HepG2 (cell line): ENCODE measurements around the gene SPARC. TPM values are rescaled to one million over a fixed set of nuclear protein-coding genes. Genes with fewer than 3 reads are reported as not detected.

ENCODE experiments used
- ATAC-seq: fragments of 200-7000 bp; cut with Tn5 transposase; 3 replicates; pipeline ENCODE4 v1.9.1; 2020; ENCODE audit warnings: mild to moderate bottlenecking, moderate library complexity
- BruUV-seq: library from RNA; stranded (reverse); fragments of 400-500 nt; replicated peaks from 2 replicates; lab custom pipeline; 2021; lab: Mats Ljungman, UMichigan
- CTCF ChIA-PET: fragments of 300-600 bp; formaldehyde crosslinking; extraction: SDS; loops from one replicate; lab custom pipeline; 2021; ENCODE audit warnings: low total read pairs, inconsistent platforms, low intra/inter-chr PET ratio; lab: Yijun Ruan, JAX
- POLR2A ChIA-PET: fragments of 350-600 bp; sonication (Branson Sonifier 250); formaldehyde crosslinking; loops from one replicate; lab custom pipeline; 2020; ENCODE audit warnings: antibody characterized with exemption, inconsistent platforms; lab: Yijun Ruan, JAX
- DNase-seq: peaks from one replicate; pipeline ENCODE4 v3.0.0-alpha.2; 2015; ENCODE audit warnings: low spot score
- FAIRE-seq: peaks from 3 replicates; lab custom pipeline; 2011; peaks lifted over from hg19 to GRCh38; lab: Jason Lieb, UNC
- H2AFZ ChIP-seq: one replicate; pipeline ENCODE4 v1.6.1; 2011; ENCODE audit warnings: low read length, inconsistent platforms
- H3K27ac ChIP-seq: fragments of 300-600 bp; 3 replicates; pipeline ENCODE4 v1.8.0; 2011; ENCODE audit warnings: mixed run types, mild to moderate bottlenecking, mixed read lengths, low read length, inconsistent platforms; ENCODE audit not compliant: insufficient read depth; ENCODE audit errors: extremely low read length
- H3K27me3 ChIP-seq, 2 experiments: fragments of 200-600 bp in 1 of 2; 2 replicates in 1 of 2; 3 replicates in 1 of 2; pipeline versions ENCODE4 v1.6.0 to v1.8.0; 2011; ENCODE audit warnings: low read length in 2 of 2, mild to moderate bottlenecking in 2 of 2, moderate library complexity in 2 of 2, inconsistent platforms in 1 of 2; ENCODE audit not compliant: insufficient read depth in 2 of 2, control insufficient read depth in 1 of 2
- H3K36me3 ChIP-seq, 2 experiments: fragments of 200-600 bp in 1 of 2; replicated peaks in 1 of 2; 2 replicates in 1 of 2; 3 replicates in 1 of 2; pipeline versions ENCODE4 v1.5.1 to v1.8.0; 2011; ENCODE audit warnings: low read length in 2 of 2, inconsistent platforms in 1 of 2; ENCODE audit not compliant: insufficient read depth in 2 of 2, control insufficient read depth in 1 of 2
- H3K4me1 ChIP-seq: 2 replicates; pipeline ENCODE4 v1.5.1; 2012; ENCODE audit warnings: low read length, inconsistent platforms; ENCODE audit not compliant: insufficient read depth
- H3K4me2 ChIP-seq: 2 replicates; pipeline ENCODE4 v1.6.0; 2011; ENCODE audit warnings: low read depth, low read length, inconsistent platforms
- H3K4me3 ChIP-seq, 3 experiments: fragments of 200-600 bp in 1 of 3; sonication (generic), shearing (Covaris generic) in 1 of 3; replicated peaks in 1 of 3; 2 replicates each; pipeline ENCODE4 v1.5.1; 2011 to 2016; ENCODE audit warnings: low read length in 3 of 3, inconsistent platforms in 2 of 3, low read depth in 2 of 3, mild to moderate bottlenecking in 2 of 3, control low read depth in 1 of 3, mixed read lengths in 1 of 3; ENCODE audit not compliant: insufficient read depth in 1 of 3
- H3K79me2 ChIP-seq: one replicate; pipeline ENCODE4 v1.6.1; 2011; ENCODE audit warnings: low read length, inconsistent platforms; ENCODE audit not compliant: insufficient read depth
- H3K9ac ChIP-seq: 2 replicates; pipeline ENCODE4 v1.6.0; 2011; ENCODE audit warnings: mild to moderate bottlenecking, low read depth, low read length, inconsistent platforms; ENCODE audit not compliant: insufficient read depth
- H3K9me3 ChIP-seq: 2 replicates; pipeline ENCODE4 v1.5.1; 2012; ENCODE audit warnings: mild to moderate bottlenecking, low read length
- H4K20me1 ChIP-seq: 2 replicates; pipeline ENCODE4 v1.6.0; 2011; ENCODE audit warnings: inconsistent platforms, mild to moderate bottlenecking, low read length, moderate library complexity; ENCODE audit not compliant: insufficient read depth
- BCL3 ChIP-seq: sonication (generic); formaldehyde crosslinking; IDR thresholded peaks from 2 replicates; pipeline ENCODE4 v1.5.1; 2020; ENCODE audit warnings: mild to moderate bottlenecking, missing genetic modification reagents, moderate library complexity
- BORCS8-MEF2B ChIP-seq: sonication (generic); formaldehyde crosslinking; IDR thresholded peaks from 2 replicates; pipeline ENCODE4 v1.8.0; 2022; ENCODE audit warnings: mild to moderate bottlenecking, missing genetic modification reagents
- CBX1 ChIP-seq: IDR thresholded peaks from one replicate; pipeline ENCODE4 v1.6.1; 2016; ENCODE audit warnings: antibody characterized with exemption, low read depth
- DMTF1 ChIP-seq: sonication (generic); formaldehyde crosslinking; IDR thresholded peaks from 2 replicates; pipeline ENCODE4 v1.4.0; 2020; ENCODE audit warnings: mild to moderate bottlenecking, missing genetic modification reagents
- E2F1 ChIP-seq: sonication (generic); formaldehyde crosslinking; IDR thresholded peaks from 2 replicates; pipeline ENCODE4 v1.5.0; 2020; ENCODE audit warnings: missing genetic modification reagents
- KLF13 ChIP-seq: sonication (generic); formaldehyde crosslinking; IDR thresholded peaks from 2 replicates; pipeline ENCODE4 v1.4.0; 2020; ENCODE audit warnings: mild to moderate bottlenecking, missing genetic modification reagents
- THYN1 ChIP-seq: sonication (generic); formaldehyde crosslinking; IDR thresholded peaks from 2 replicates; pipeline ENCODE4 v1.8.1; 2023; ENCODE audit warnings: low read depth, mild to moderate bottlenecking, moderate library complexity, missing genetic modification reagents, borderline replicate concordance
- ZNF572 ChIP-seq: sonication (generic); formaldehyde crosslinking; IDR thresholded peaks from 2 replicates; pipeline ENCODE4 v1.5.1; 2020; ENCODE audit warnings: mild to moderate bottlenecking, missing genetic modification reagents
- ZNF674 ChIP-seq: sonication (generic); formaldehyde crosslinking; IDR thresholded peaks from 2 replicates; pipeline ENCODE4 v1.5.0; 2020; ENCODE audit warnings: low read depth, mild to moderate bottlenecking, missing genetic modification reagents
- ZNF879 ChIP-seq: sonication (generic); formaldehyde crosslinking; IDR thresholded peaks from 2 replicates; pipeline ENCODE4 v1.8.1; 2023; ENCODE audit warnings: missing genetic modification reagents
- ZSCAN20 ChIP-seq: sonication (generic); formaldehyde crosslinking; IDR thresholded peaks from 2 replicates; pipeline ENCODE4 v1.4.0; 2020; ENCODE audit warnings: missing genetic modification reagents, mild to moderate bottlenecking, borderline replicate concordance
- ZZZ3 ChIP-seq: sonication (generic); formaldehyde crosslinking; IDR thresholded peaks from 2 replicates; pipeline ENCODE4 v1.4.0; 2020; ENCODE audit warnings: missing genetic modification reagents, mild to moderate bottlenecking, borderline replicate concordance
- WGBS: methylation state at CpG from one replicate; pipeline ENCODE4 v1.1.6; 2017; ENCODE audit warnings: low lambda C conversion rate; 5-methylcytosine and 5-hydroxymethylcytosine counted together
- in situ Hi-C: cut with HindIII; loops from 2 replicates; pipeline ENCODE4 v1.10.0; 2017; ENCODE audit warnings: low pct_unique_long_range_greater_than_20kb; ENCODE audit not compliant: extremely low pct_ligation_motif_present
- intact Hi-C: fragments of 100-400 bp; cut with micrococcal nuclease; formaldehyde crosslinking; loops from one replicate; pipeline ENCODE4 v1.10.0; 2022; ENCODE audit not compliant: unreplicated experiment
- polyA plus RNA-seq, 8 experiments: library from polyadenylated mRNA; depleted of rRNA in 3 of 8; stranded (reverse) in 7 of 8; unstranded in 1 of 8; fragments of >200 nt; fragmentation: Illumina TruSeq in 4 of 8; extraction: Trizol in 4 of 8; gene quantifications; 2 replicates each; pipeline versions ENCODE4 v1.2.1 to v1.2.3, GENCODE V29; 2011 to 2016; ENCODE audit warnings: low read depth in 4 of 8, missing spikeins in 1 of 8, mixed read lengths in 1 of 8; ENCODE audit not compliant: insufficient read depth in 1 of 8
- total RNA-seq, 5 experiments: library from RNA; depleted of rRNA; stranded (reverse); fragments of >200 nt; fragmentation: Illumina TruSeq; extraction: Trizol; gene quantifications; 2 replicates each; pipeline ENCODE4 v1.2.3, GENCODE V29; 2016; ENCODE audit warnings: low read depth in 1 of 5

SPARC gene
- total and polyA plus RNA-seq, 2 of the 13 experiments (the other 11 are each of a cell fraction or from before 2014, with no cell fraction given), result 76.7 to 192 TPM

- Histone ChIP-seq H4K20me1 (no peaks in the 10 kb centered on the region), H3K4me2 (no peak overlapping the region), H3K9me3 (no peaks in the 10 kb centered on the region), H3K4me1 (no peaks in the 10 kb centered on the region), H3K9ac (no peak overlapping the region), H3K27me3 (peaks cover 2 to 14% of the 10 kb centered on the region in 2 experiments; a peak in 3 of 5 replicates), H3K4me3 (no peak overlapping the region), H2AFZ (no peak overlapping the region), H3K27ac (no peak overlapping the region), H3K79me2 (no peaks in the 10 kb centered on the region), H3K36me3 (no peaks in the 10 kb centered on the region)
- ChIA-PET POLR2A (no interaction called here), CTCF (no interaction called here)
- in situ Hi-C loops, result no loop called here
- no peak for TF ChIP-seq ZZZ3 (CRISPR knock-in tag)
- TF ChIP-seq THYN1 (CRISPR knock-in tag), result no peak
- TF ChIP-seq KLF13 (CRISPR knock-in tag), result no peak
- no peak for TF ChIP-seq ZNF572 (CRISPR knock-in tag)
- DNase-seq, result no peak
- 71% methylated on average over 6 of the region's 6 CpGs for WGBS
- FAIRE-seq, result no peak
- intact Hi-C loops, result no loop called here
- ATAC-seq, result no peak
- BruUV-seq, result no TSS peak
These were observed 43.3 kb downstream of the SPARC start for GRCh38 chr5:151643388-151643787.

- no TSS peak for BruUV-seq
- Histone ChIP-seq H3K36me3 (no peaks in the 10 kb centered on the region), H3K27ac (no peak overlapping the region), H4K20me1 (no peaks in the 10 kb centered on the region), H3K79me2 (no peaks in the 10 kb centered on the region), H3K27me3 (peaks cover 2 to 14% of the 10 kb centered on the region in 2 experiments; a peak in 4 of 5 replicates), H2AFZ (no peak overlapping the region), H3K9ac (no peak overlapping the region), H3K4me3 (no peak overlapping the region), H3K4me2 (no peak overlapping the region), H3K4me1 (no peaks in the 10 kb centered on the region), H3K9me3 (no peaks in the 10 kb centered on the region)
- 0% methylated on average over 3 of the region's 3 CpGs for WGBS
- ChIA-PET CTCF (no interaction called here), POLR2A (no interaction called here)
- ATAC-seq (no peak), DNase-seq (no peak), FAIRE-seq (no peak)
- in situ Hi-C loops (no loop called here), intact Hi-C loops (no loop called here)
- no peak for TF ChIP-seq DMTF1 (CRISPR knock-in tag)
- TF ChIP-seq ZSCAN20 (CRISPR knock-in tag), result no peak
- TF ChIP-seq BCL3 (CRISPR knock-in tag), result no peak
- no peak for TF ChIP-seq BORCS8-MEF2B (CRISPR knock-in tag)
- TF ChIP-seq E2F1 (CRISPR knock-in tag), result no peak
- TF ChIP-seq ZNF674 (CRISPR knock-in tag), result no peak
- no peak for TF ChIP-seq CBX1
- TF ChIP-seq ZNF879 (CRISPR knock-in tag), result no peak
These were observed 44.1 kb downstream of the SPARC start for GRCh38 chr5:151642472-151643140.
